Lung (tissue), 12 donors: ENCODE results near the gene PRH2. TPM values are rescaled to one million over a fixed set of nuclear protein-coding genes. Genes with fewer than 3 reads are reported as not detected.
A peak's percentile ranks its signal among the peaks of the same experiment; 100 is the strongest.

Experiments
- ATAC-seq: fragments of 200-7000 bp; cut with Tn5 transposase; one replicate; pipeline ENCODE4 v1.9.1; 2020; ENCODE audit warnings: moderate number of reproducible peaks; ENCODE audit not compliant: insufficient read depth, low FRiP score
- DNase-seq, 3 donors: peaks; one replicate each; pipeline ENCODE4 v3.0.0-alpha.2; 2013 to 2017
- H3K27ac ChIP-seq, 2 donors: one replicate each; pipeline ENCODE4 v1.5.1; 2013; ENCODE audit warnings: mild to moderate bottlenecking in 2 of 2, moderate library complexity in 2 of 2, control low read depth in 1 of 2, inconsistent platforms in 1 of 2, low read depth in 1 of 2, low read length in 1 of 2
- H3K27me3 ChIP-seq, 3 donors: one replicate each; pipeline ENCODE4 v1.5.1; 2013; ENCODE audit warnings: low read length in 2 of 3; ENCODE audit not compliant: control insufficient read depth in 3 of 3, insufficient read depth in 3 of 3
- H3K36me3 ChIP-seq, 4 donors: one replicate each; pipeline ENCODE4 v1.5.1; 2013; ENCODE audit warnings: low read length in 4 of 4, mild to moderate bottlenecking in 1 of 4, moderate library complexity in 1 of 4; ENCODE audit not compliant: control insufficient read depth in 4 of 4, insufficient read depth in 4 of 4
- H3K4me1 ChIP-seq, 5 donors: one replicate each; pipeline ENCODE4 v1.5.1; 2013; ENCODE audit warnings: low read length in 5 of 5, mild to moderate bottlenecking in 2 of 5, moderate library complexity in 1 of 5; ENCODE audit not compliant: control insufficient read depth in 5 of 5, insufficient read depth in 5 of 5
- H3K4me3 ChIP-seq: one replicate; pipeline ENCODE4 v1.5.1; 2013; ENCODE audit warnings: mild to moderate bottlenecking, control low read depth, moderate library complexity
- H3K9ac ChIP-seq, 2 donors: one replicate each; pipeline ENCODE4 v1.5.1; 2013; ENCODE audit warnings: low read length in 2 of 2, control low read depth in 1 of 2; ENCODE audit not compliant: insufficient read depth in 1 of 2
- H3K9me3 ChIP-seq, 4 donors: one replicate each; pipeline ENCODE4 v1.5.1; 2013; ENCODE audit warnings: low read length in 3 of 4, mild to moderate bottlenecking in 1 of 4, moderate library complexity in 1 of 4; ENCODE audit not compliant: control insufficient read depth in 4 of 4, insufficient read depth in 3 of 4
- CTCF ChIP-seq: IDR thresholded peaks from 2 replicates; pipeline ENCODE4 v1.5.1; 2012; ENCODE audit warnings: mild to moderate bottlenecking; ENCODE audit errors: control extremely low read depth, extremely low read depth
- WGBS, 2 donors: extraction: QIAGEN DNeasy Blood & Tissue Kit; methylation state at CpG; one replicate each; pipeline ENCODE4 v1.1.7; 2013; 5-methylcytosine and 5-hydroxymethylcytosine counted together
- polyA plus RNA-seq, 2 donors: library from polyadenylated mRNA; stranded (reverse); fragments of 200-250 nt; gene quantifications; one replicate each; pipeline ENCODE4 v1.2.1, GENCODE V29; 2013
- total RNA-seq, 2 donors: library from RNA; depleted of rRNA in 1 of 2; stranded (reverse); fragments of >200 nt in 1 of 2; gene quantifications; one replicate each; pipeline ENCODE4 v1.2.1, GENCODE V29; 2014 to 2021
- donor health status: control.
- donor health status: control.
- donor health status: Bipolar disorder and iron deficiency.
- donor health status: healthy.
- donor health status: DM: yes; HTN: yes; CAD: no.

PRH2 gene
- total and polyA plus RNA-seq, 4 donors: 0.30 to 0.31 TPM; not detected in 2

GRCh38 chr12:10960211-10960610 lies 31.2 kb downstream of the PRH2 start:
- Histone ChIP-seq H3K4me3 (no peak overlapping the region), H3K9ac (no peak overlapping the region), H3K4me1 (no peaks in the 10 kb centered on the region), H3K9me3 (peaks cover 0 to 3% (median 1%) of the 10 kb centered on the region in 4 donors), H3K27me3 (no peaks in the 10 kb centered on the region), H3K36me3 (peaks cover 0 to 2% (median under 1%) of the 10 kb centered on the region in 4 donors), H3K27ac (no peak overlapping the region)
- ATAC-seq (no peak), DNase-seq (no peak)
- 59 to 62% methylated on average over 4 of the region's 4 CpGs for WGBS, 2 donors
- no peak for TF ChIP-seq CTCF

DNA sequence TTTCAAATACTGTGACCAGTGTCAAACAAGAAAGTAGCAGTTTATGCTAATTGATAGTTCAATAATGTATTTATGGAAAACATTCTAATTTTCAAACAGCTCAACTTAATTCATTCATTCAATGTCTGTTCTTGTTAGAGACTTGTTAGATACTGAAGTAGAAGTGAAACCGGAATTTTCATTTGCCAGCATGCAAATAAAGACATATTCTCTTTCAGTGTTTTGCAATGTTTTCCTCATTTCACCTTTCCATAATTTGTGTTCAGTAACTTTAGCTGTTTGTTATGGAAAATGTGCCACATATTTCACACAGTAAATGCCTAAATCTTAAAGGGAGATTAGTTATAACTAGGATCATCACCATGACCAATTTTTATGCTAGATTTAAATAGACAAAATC lies 36.4 kb downstream of the PRH2 start:
- no peak for ATAC-seq
- DNase-seq: no peak
- peaks cover 0 to 2% (median under 1%) of the 10 kb centered on the region in 4 donors for H3K36me3 ChIP-seq

DNA sequence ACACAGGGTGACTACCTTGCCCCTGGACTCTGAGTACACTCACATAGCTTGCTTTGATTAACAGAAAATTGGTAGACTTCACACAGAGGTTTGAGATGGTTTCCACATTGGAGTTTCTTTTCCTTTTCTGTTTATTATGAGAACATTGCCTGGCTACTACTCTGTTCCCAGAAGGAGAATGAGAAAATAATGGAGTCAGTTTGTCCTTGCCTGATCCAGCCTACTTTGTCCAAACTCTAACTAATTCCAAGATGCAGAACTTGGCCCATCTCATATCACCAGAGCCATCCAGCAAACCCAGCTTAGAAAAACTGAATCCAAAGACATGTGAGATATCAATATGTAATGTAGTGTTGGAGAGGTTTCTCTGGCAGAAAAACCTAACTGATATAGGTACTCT lies 37.3 kb downstream of the PRH2 start:
- no peak for TF ChIP-seq CTCF
- Histone ChIP-seq H3K9ac (no peak overlapping the region), H3K4me3 (no peak overlapping the region), H3K9me3 (peaks cover 0 to 3% (median 0%) of the 10 kb centered on the region in 4 donors), H3K27me3 (no peaks in the 10 kb centered on the region), H3K27ac (no peak overlapping the region), H3K36me3 (peaks cover 0 to 2% (median 0%) of the 10 kb centered on the region in 4 donors), H3K4me1 (peaks cover 0 to 7% (median 2%) of the 10 kb centered on the region in 5 donors)
- ATAC-seq (no peak), DNase-seq (no peak)

More for the DNA sequence above, 36.4 kb downstream of the PRH2 start:
- Histone ChIP-seq H3K27ac (no peak overlapping the region), H3K9me3 (peaks cover 0 to 3% (median 0%) of the 10 kb centered on the region in 4 donors), H3K9ac (no peak overlapping the region), H3K4me3 (no peak overlapping the region), H3K4me1 (peaks cover 0 to 7% (median 2%) of the 10 kb centered on the region in 5 donors), H3K27me3 (no peaks in the 10 kb centered on the region)
- 93 to 100% methylated on average over 1 of the region's 1 CpG for WGBS, 2 donors
- no peak for TF ChIP-seq CTCF

- H3K27ac ChIP-seq: no peak overlapping the region
These were observed 38.4 kb downstream of the PRH2 start for GRCh38 chr12:10967409-10967808.

More at GRCh38 chr12:10967409-10967808, 38.4 kb downstream of the PRH2 start:
- no peak for TF ChIP-seq CTCF
- H3K9me3 ChIP-seq: no peaks in the 10 kb centered on the region
- no peaks in the 10 kb centered on the region for H3K27me3 ChIP-seq
- no peaks in the 10 kb centered on the region for H3K36me3 ChIP-seq
- no peak overlapping the region for H3K4me3 ChIP-seq
- peaks cover 0 to 7% (median 2%) of the 10 kb centered on the region in 5 donors for H3K4me1 ChIP-seq
- H3K9ac ChIP-seq: no peak overlapping the region
- no peak for ATAC-seq
- DNase-seq: peak in 1 of 3 donors; percentile 5
- WGBS, 2 donors: 68 to 75% methylated on average over 2 of the region's 2 CpGs
